GM19023 (cell line): ENCODE measurements around the gene PLEKHD1.

Experiments used
- ATAC-seq: cut with Tn5 transposase; IDR thresholded peaks from one replicate; pipeline ENCODE4 v1.9.1; 2021; ENCODE audit warnings: mild to moderate bottlenecking, moderate library complexity; ENCODE audit not compliant: unreplicated experiment

Gene PLEKHD1

GRCh38 chr14:69543341-69544115, 59.0 kb downstream of the PLEKHD1 start:
- ATAC-seq: no peak

DNA sequence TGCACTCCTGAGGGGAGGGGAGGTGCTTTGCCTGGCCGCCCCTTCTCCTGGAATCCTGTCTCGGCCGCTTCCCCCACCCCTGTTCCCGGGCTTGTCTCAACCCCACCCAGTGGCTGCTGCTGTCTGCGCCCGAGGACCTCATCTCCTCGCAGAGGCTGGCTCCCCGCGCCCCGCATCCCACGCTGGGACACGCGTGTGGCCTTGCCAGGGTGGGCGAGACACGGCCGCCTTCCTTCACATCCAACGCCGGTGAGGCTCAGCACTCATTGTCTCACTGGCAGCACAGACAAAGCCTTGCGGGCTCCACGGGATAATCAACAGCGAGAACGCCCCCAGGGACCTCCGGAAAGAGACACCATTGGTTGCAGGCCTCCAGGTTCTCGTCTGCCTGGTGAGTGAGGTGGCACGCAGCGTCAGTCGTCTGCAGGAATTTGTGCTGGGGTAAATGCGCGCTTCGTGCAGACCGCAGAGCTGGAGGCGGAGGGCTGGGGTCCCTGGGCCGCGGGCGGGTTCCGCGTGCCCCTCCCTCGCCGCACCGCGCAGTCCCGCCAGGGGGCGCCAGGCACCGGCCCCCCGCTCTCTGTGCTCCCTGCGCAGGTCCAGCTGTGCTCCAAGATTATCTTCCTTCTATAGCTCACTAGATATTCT, 63.3 kb downstream of the PLEKHD1 start:
- ATAC-seq: no peak

GRCh38 chr14:69548566-69548965, 64.0 kb downstream of the PLEKHD1 start:
- ATAC-seq: no peak

DNA sequence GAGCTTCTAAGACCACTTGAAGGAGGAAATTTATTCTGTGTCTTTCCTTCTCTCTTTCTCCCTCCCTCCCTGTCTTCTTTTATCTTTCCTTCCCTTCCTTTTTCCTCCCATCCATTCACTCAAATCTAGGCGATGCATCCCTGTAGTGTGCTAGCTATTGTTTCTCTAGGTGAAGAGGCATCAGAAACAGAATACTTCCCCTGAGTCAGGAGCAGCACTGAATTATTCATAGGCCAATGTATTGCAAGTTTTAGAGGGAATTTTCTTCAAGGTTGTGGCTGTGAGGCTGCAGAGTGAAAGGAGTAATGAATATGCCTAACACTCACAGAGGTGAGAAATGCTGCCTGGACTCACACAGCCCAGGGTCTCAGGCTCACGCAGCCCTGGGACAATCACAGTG, 67.0 kb downstream of the PLEKHD1 start:
- ATAC-seq: no peak

DNA sequence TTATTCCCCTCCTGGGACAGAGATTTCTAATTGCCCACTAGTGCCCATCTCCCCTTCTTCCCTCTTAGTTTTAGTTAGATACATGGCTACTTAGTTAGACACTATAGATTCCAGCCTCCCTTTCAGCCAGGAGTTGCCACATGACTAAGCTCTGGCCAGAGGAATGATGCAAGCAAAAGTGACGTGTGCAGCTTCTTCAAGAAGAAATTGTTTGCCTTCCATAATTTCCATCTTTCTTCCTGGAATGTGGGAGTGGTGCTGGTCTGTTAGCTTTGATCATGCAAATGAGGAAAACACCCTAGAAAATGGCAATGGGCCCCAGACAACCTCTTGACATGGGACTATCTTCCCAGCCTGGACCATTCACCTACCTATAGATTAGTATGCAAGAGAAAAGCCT, 68.7 kb downstream of the PLEKHD1 start:
- no peak for ATAC-seq

DNA sequence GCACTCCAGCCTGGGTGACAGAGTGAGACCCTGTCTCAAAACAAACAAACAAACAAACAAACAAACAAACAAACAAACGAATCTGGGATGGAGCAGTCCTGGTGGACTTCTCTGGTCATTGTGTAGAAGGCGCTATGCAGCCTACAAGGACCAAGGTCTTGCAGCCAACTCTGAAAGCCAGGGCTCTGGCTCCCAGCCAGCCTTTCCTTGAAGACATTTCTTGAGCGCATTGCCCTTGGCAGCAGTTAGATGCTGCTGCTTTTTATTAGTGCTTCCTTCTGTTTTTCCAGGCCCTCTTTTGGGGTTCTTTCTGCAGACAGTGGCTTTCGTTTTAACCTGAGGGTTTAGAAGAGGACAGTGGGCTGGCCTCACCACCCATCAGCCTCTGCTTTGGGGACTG, 70.0 kb downstream of the PLEKHD1 start:
- no peak for ATAC-seq

DNA sequence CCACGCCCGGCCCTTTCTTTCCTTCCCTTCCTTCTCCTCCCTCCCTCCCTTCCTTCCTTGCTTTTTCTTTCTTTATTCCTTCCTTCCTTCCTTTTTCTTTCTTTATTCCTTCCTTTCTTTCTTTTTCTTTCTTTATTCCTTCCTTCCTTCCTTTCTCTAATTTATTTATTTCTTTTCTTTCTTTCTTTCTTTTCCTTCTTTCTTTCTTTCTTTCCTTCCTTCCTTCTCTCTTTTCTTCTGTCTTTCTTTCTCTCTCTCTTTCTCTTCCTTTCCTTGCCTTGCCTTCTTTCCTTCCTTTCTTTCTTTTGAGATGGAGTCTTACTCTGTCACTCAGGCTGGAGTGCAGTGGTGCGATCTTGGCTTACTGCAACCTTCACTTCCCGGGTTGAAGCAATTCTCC, 74.2 kb downstream of the PLEKHD1 start:
- no peak for ATAC-seq

DNA sequence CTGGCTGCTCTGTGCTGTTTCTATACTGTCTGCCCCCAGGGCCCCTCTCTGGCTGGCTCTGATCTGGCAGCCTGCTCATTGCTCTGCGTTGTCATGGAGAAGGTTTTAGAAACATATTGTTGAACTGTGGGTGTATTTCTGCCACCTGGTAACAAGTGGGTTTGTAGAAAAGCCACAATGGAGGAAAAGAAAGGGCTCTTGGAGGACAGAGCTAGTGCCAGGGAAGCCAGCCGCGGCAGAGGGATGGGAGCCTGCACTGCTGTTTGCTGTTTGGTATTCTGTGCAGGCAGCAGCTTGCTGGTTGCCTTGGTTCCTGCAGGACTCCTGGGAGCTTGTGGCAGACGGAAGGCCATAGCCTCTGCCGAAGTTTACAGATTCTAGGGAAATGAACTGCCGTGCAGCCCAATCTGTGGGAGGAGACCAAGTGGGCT, 75.1 kb downstream of the PLEKHD1 start:
- no peak for ATAC-seq

DNA sequence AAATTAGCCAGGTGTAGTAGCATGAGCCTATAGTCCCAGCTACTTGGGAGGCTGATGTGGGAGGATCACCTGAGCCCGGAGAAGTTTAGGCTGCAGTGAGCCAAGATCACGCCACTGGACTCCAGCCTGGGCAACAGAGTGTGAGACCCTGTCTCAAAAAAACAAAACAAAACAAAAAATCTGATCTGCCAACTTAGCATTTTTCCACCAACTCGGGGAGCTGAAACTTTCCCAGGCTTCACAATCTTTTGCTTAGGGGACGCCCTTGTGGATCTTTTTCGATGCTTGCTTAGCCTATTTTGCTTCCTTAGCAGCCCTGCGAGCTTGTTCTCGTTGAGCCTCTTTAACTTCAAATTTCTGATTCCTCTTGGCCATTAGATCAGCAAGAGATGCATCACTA, 76.3 kb downstream of the PLEKHD1 start:
- no peak for ATAC-seq

GRCh38 chr14:69561893-69562292, 77.4 kb downstream of the PLEKHD1 start:
- no peak for ATAC-seq

- ATAC-seq: no peak
These were observed 83.0 kb downstream of the PLEKHD1 start for GRCh38 chr14:69567563-69567962.

GRCh38 chr14:69569859-69570258, 85.3 kb downstream of the PLEKHD1 start:
- ATAC-seq: no peak

DNA sequence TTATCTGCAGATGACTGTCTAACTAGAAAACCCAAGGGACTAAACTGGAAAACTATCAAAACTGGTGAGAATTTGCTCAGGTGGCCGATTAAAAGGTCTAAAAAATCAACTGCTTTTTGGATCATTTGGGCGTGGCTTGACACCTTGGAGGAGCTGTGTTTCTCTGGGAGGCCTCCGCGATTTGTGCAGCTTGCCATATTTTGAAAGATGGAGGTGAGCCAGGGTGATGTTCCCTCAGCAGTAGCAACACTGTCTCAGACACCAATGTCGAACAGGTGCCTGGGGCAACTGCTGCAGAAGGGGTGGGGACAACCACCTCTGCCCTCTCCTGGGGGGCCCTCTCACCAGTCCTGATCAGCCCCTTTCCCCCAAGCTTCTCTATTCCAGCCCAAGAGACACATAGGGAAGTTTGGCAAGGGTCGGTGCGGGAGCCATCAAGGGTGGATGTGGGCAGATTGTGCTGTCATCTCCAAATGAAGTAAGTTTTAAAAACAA, 86.4 kb downstream of the PLEKHD1 start:
- ATAC-seq: no peak

DNA sequence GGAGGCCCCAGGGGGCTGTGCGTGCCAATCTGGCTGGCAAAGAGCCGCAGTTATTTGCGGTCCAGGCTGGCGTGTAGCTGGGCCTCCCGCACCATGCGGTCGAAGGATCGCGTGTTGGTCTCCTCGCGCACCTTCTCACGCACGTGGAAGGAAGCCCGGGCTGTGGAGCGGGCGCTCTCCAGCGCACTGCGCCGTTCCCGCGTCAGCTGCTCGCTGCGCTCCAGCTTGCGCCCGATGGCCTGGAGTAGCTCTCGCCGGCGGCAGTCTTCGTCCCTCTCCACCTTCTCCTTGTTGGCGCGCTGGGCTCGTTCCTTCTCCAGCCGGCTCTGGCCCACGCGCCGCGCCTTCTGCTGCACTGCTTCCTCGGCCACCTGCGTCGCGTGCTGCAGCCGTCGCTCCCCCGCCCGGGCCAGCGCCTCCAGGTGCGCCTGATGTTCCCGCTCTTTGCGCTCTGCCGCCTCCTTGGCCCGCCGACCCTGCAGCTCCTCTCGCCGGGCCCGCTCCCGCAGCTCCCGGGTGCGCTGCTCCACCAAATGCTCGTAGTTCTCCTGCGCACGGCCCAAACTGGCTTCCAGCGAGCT, 87.0 kb downstream of the PLEKHD1 start:
- ATAC-seq: no peak

- ATAC-seq: no peak
These were observed 87.7 kb downstream of the PLEKHD1 start for GRCh38 chr14:69572030-69572840.

GRCh38 chr14:69572841-69573135, 88.3 kb downstream of the PLEKHD1 start:
- ATAC-seq: no peak

DNA sequence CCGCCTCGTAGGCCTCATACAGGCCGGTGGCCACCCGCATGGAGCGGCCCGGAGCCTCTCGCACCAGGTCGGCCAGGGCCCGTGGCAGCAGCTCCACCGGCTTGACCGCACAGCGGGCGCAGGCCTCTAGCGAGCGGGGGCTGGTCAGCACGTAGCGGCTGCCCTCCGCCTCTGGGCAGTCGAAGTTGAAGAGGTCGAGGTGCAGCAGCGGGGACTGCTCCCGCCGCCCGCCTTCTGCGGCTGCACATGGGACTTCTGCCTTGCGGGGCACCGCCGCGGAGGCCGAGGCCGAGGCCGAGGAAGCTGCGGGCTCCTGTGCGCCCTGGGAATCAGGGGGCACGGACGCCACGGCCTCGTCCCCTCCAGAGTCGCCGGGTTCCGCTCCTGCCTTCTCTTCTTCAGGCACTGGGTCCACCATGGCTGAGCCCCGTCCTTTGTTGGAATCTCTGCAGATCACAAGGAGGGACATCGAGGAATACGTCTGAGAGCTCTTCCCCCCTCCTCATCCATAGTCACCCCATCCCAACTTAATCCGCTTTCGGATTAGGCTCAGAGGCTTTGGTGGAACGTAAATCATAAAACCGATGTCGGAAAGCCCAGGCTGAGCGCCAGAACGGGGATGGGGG, 88.8 kb downstream of the PLEKHD1 start:
- no peak for ATAC-seq

DNA sequence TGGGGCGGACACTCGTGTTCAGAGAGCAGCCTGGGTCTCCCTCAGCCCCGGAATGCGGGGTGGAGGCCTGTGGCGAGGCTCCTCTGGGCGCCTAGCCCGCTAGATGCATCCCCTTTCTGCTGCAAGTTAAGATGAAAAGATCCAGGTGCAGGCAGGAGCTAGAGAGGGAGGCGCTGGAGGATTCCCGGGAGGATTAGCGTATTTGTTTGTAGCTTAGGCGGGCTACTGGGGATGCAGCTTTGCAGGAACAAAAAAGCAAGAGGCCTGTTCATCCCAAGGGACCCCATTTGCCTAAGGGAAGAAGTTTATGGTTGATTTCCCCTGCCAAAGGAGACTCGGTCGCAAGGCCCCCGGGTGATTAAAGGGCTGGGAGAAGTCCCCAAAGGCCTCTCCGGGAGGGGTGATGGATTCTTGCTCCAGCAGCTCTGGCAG, 89.3 kb downstream of the PLEKHD1 start:
- no peak for ATAC-seq

DNA sequence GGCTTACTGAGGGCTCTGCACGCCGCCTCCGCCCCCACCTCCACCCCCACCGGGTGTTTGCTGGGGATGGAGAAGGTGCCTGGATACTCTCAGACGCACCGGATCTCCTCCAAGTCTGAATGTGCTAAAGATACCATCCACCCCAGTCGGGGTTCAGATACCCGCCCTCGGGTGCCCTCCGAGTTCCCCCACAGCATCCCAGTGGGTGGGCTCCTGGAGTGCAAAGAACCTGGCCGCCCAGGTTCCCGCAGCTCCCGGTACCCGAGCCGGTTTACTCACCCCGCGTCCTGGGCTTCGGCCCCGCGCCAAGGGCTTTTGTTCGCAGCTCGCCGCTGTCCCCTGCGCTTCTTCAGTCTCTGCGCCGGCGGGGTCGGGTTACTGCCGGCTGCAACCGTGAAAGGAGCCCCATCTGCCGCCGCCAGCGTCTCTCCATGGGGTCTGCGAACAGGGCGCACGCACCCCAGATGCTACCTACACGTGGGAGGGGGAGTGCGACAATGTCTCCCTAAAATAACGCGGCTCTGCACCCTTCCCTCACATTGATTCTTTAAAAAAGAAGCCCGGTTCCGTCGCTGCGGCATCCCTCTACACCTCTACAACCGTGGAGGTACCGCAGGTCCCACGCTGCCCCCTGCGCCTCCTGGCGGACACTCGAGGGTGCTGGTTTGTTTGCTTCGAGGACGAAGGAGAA, 89.9 kb downstream of the PLEKHD1 start, which contains the start of gene CCDC177:
Gene CCDC177, minus strand, starts transcription at position 609 of the 691 bp plus-strand sequence. CDS start 1,249 bp downstream, outside the sequence.
- ATAC-seq: no peak

- no peak for ATAC-seq
These were observed 90.4 kb downstream of the PLEKHD1 start for GRCh38 chr14:69574954-69575295.
